Stimulated activated CD8-positive, alpha-beta memory T cell treated with anti-CD3 and anti-CD28 coated beads, Interleukin-15, amount 100 ng/mL, for 4 hours (primary cell): ENCODE data around the gene SHANK3.

ENCODE experiments used
- DNase-seq, 2 donors: peaks; one replicate each; pipeline ENCODE4 v3.0.0-alpha.2; 2020; ENCODE audit warnings: low read depth in 2 of 2

Gene SHANK3

GRCh38 chr22:50712341-50713007, 39.9 kb downstream of the SHANK3 start:
- no peak for DNase-seq

- no peak for DNase-seq
Measured at GRCh38 chr22:50713008-50713385, 40.4 kb downstream of the SHANK3 start.

- DNase-seq = no peak
Measured at GRCh38 chr22:50713571-50714056, 41.0 kb downstream of the SHANK3 start.

GRCh38 chr22:50714150-50714549, 41.5 kb downstream of the SHANK3 start:
- no peak for DNase-seq

GRCh38 chr22:50714631-50715179, 42.1 kb downstream of the SHANK3 start:
- no peak for DNase-seq

- no peak for DNase-seq
Measured at GRCh38 chr22:50715250-50715649, 42.6 kb downstream of the SHANK3 start.

- no peak for DNase-seq
Measured at GRCh38 chr22:50715776-50716175, 43.2 kb downstream of the SHANK3 start.

- no peak for DNase-seq
Measured at GRCh38 chr22:50716290-50717024, 43.8 kb downstream of the SHANK3 start.

- no peak for DNase-seq
Measured at GRCh38 chr22:50717709-50718351, 45.2 kb downstream of the SHANK3 start.

- no peak for DNase-seq
Measured at GRCh38 chr22:50718352-50718709, 45.7 kb downstream of the SHANK3 start.

- DNase-seq = no peak
Measured at GRCh38 chr22:50719814-50720300, 47.2 kb downstream of the SHANK3 start.

GRCh38 chr22:50720301-50721256, 48.0 kb downstream of the SHANK3 start:
- no peak for DNase-seq

- DNase-seq = no peak
Measured at GRCh38 chr22:50721257-50721844, 48.7 kb downstream of the SHANK3 start.

GRCh38 chr22:50722048-50722701, 49.6 kb downstream of the SHANK3 start:
- DNase-seq = no peak
